ENCODE data around the gene ADGRV1.

DNA sequence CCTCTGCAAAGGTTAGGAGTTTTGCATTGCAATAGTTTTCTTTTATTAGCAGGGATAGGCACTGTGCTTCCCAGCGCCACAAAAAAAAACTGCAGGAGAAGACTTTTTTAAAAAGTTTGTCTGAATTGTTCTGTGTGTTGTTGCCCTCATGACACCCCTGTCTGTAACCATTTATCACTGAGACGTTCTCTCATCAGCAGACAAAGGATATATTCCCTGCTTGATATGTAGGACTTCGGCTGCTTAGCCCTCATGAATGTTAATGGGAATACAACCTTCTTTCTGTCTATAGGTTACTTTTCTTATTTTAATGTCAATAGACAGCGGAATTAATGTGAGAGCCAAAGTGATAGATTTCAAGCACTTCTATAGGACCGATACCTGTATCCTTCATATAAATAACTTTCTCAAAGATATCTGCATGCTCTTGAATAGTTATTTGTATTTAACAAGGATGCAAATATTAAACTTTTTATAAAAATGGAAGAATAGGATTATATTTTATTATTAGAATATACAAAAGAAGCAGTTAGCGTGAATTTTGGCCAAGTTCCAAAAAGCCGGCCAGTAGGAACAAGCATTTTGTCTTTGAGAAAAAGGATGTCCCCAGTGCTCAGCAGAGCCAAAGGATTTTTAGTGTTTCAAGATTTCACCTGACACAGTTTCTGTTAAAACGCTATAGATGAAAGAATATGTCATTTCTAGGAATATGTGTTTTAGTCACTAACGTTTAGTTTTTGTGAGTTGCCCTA, 27.7 kb upstream of the ADGRV1 start:
- TF ChIP-seq, protein P1, sequence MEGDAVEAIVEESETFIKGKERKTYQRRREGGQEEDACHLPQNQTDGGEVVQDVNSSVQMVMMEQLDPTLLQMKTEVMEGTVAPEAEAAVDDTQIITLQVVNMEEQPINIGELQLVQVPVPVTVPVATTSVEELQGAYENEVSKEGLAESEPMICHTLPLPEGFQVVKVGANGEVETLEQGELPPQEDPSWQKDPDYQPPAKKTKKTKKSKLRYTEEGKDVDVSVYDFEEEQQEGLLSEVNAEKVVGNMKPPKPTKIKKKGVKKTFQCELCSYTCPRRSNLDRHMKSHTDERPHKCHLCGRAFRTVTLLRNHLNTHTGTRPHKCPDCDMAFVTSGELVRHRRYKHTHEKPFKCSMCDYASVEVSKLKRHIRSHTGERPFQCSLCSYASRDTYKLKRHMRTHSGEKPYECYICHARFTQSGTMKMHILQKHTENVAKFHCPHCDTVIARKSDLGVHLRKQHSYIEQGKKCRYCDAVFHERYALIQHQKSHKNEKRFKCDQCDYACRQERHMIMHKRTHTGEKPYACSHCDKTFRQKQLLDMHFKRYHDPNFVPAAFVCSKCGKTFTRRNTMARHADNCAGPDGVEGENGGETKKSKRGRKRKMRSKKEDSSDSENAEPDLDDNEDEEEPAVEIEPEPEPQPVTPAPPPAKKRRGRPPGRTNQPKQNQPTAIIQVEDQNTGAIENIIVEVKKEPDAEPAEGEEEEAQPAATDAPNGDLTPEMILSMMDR (IDR thresholded peaks at IDR 0.05) = no peak
- TF ChIP-seq POLR2A (IDR thresholded peaks at IDR 0.05) = no peak
- TF ChIP-seq POLR2AphosphoS5 (IDR thresholded peaks at IDR 0.05) = no peak
- TF ChIP-seq EP300 (IDR thresholded peaks at IDR 0.05; ENCODE audit: low read depth) = no peak
